ENCODE results near the gene TMEM248. TPM values are rescaled to one million over a fixed set of nuclear protein-coding genes. Genes with fewer than 3 reads are reported as not detected.

TMEM248 gene
- total and polyA plus RNA-seq, 2 of the 8 experiments (the other 6 are each of a cell fraction or from before 2014, with no cell fraction given) = 63.6 to 126 TPM

DNA sequence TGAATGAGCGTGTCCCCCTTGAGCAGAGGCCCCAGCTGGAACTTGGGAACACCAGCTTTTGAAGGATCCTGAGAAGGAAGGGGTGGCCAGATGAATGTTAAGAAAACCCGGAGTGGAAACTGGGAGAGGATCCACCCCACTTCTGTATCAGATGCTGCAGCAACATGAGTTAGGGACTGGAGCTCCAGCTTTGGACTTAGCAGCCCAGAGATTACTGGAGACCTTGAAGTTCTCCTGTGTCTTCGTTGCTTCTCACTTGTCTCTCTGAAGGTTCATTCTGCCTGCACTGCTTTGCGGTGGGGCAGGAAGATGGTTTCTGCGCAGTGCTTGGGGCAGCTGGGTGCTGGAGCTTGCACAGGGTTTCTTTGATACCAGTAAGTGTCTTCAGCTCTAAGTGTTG, 9.3 kb downstream of the TMEM248 start:
- Histone ChIP-seq H2AFZ (ENCODE audit: low read length) (no peak overlapping the region), H3K14ac (ENCODE audit: insufficient read length) (no peak overlapping the region), H3K27ac (ENCODE audit: low read depth, low read length) (no peak overlapping the region), H2BK20ac (ENCODE audit: low read length) (no peak overlapping the region), H3K56ac (replicated peaks; ENCODE audit: insufficient read length, low read depth, low read length) (no peak overlapping the region), H4K91ac (replicated peaks; ENCODE audit: insufficient read length, low read length) (no peak overlapping the region), H3K79me1 (ENCODE audit: low read depth, low read length) (peaks cover 10% of the 10 kb centered on the region), H2AK5ac (ENCODE audit: low read depth, low read length) (no peak overlapping the region), H4K5ac (ENCODE audit: insufficient read length, low read depth, low read length) (no peak overlapping the region), H3K23ac (ENCODE audit: insufficient read length) (no peak overlapping the region), H3K27me3 (replicated peaks in 1 of 4; ENCODE audit: control insufficient read depth in 3 of 4, extremely low read depth in 1 of 4, insufficient read depth in 3 of 4, low read length in 3 of 4) (no peaks in the 10 kb centered on the region), H3K4me1 (replicated peaks in 1 of 4; ENCODE audit: control insufficient read depth in 3 of 4, insufficient read depth in 4 of 4, low read length in 3 of 4) (peaks cover 3 to 8% (median 4%) of the 10 kb centered on the region in 4 experiments; a peak in 6 of 7 replicates), H3K23me2 (ENCODE audit: low read depth, low read length) (no peaks in the 10 kb centered on the region), H2BK5ac (ENCODE audit: low read depth, low read length) (peak overlapping the region; percentile 71; the same call in 1 of the 2 replicates), H3K4me2 (ENCODE audit: insufficient read depth in 1 of 2, low read depth in 2 of 2, low read length in 2 of 2) (peak overlapping the region; percentile 38 to 50), H2BK120ac (replicated peaks; ENCODE audit: low read depth, low read length) (no peak overlapping the region), H3K79me2 (ENCODE audit: control insufficient read depth in 1 of 2, insufficient read depth in 2 of 2, low read length in 2 of 2) (peaks cover 2 to 93% of the 10 kb centered on the region in 2 experiments), H3K9me3 (ENCODE audit: insufficient read depth in 2 of 2, low read depth in 1 of 2, low read length in 1 of 2) (no peaks in the 10 kb centered on the region), H3K4ac (replicated peaks; ENCODE audit: insufficient read length, low read depth, low read length) (no peak overlapping the region), H3K36me3 (ENCODE audit: control insufficient read depth in 2 of 4, insufficient read depth in 4 of 4, low read length in 3 of 4) (peaks cover 0 to under 1% (median 0%) of the 10 kb centered on the region in 4 experiments; a peak in 2 of 8 replicates), H4K20me1 (replicated peaks in 1 of 2; ENCODE audit: control insufficient read depth in 1 of 2, insufficient read depth in 2 of 2, low read length in 2 of 2) (peaks cover 4 to 11% of the 10 kb centered on the region in 2 experiments), H2BK12ac (ENCODE audit: low read depth, low read length) (no peak overlapping the region), H3K18ac (ENCODE audit: extremely low read depth, low read length) (no peak overlapping the region), H3K4me3 (ENCODE audit: extremely low read depth in 1 of 4, insufficient read depth in 2 of 4, low read depth in 3 of 4, low read length in 4 of 4) (peak overlapping the region; percentile 8 to 44 (median 21); a peak in 5 of 8 replicates), H4K8ac (ENCODE audit: extremely low read depth, insufficient read depth, low read length) (no peak overlapping the region), H3K9ac (replicated peaks in 1 of 4; ENCODE audit: extremely low read depth in 1 of 4, low read depth in 3 of 4, low read length in 3 of 4) (no peak overlapping the region), H2BK15ac (ENCODE audit: low read length) (no peak overlapping the region)
- FAIRE-seq (no peak), DNase-seq (ENCODE audit: low read depth in 1 of 2, low spot score in 2 of 2) (peak; percentile 34 to 57)
- ChIA-PET CTCF (ENCODE audit: partially characterized antibody) (interaction anchor here (0.6 to 1.5 kb wide), 4 partner anchors 12 to 34 kb away, joined by 3 to 4 read pairs (median 3); no protein-coding TSS in a partner anchor), POLR2A (ENCODE audit: partially characterized antibody) (interaction anchor here (2.0 kb wide), 1 partner anchor 9 kb away, joined by 8 read pairs; the partner anchor contains the start of gene TMEM248)
- WGBS, 2 experiments (ENCODE audit: extremely low coverage in 1 of 2, insufficient coverage in 1 of 2, insufficient read length in 1 of 2, insufficient replicate concordance in 2 of 2, low coverage in 1 of 2, low lambda C conversion rate in 2 of 2, missing lambda C conversion rate in 1 of 2) = 57% methylated on average over 5 of the region's 5 CpGs; no CpG with 5 or more reads in 1 of the 2 experiments
- no peak for TF ChIP-seq NRF1 (IDR thresholded peaks at IDR 0.05; ENCODE audit: low read depth, low read length)
- TF ChIP-seq TEAD4 (IDR thresholded peaks at IDR 0.05; ENCODE audit: low read depth, low read length) = no peak
- no peak for TF ChIP-seq PHF8 (conservative IDR thresholded peaks at IDR 0.05; ENCODE audit: low read depth, low read length)
- 0 out of 2 replicates have a peak, but pooled peaks have one; percentile 17 for TF ChIP-seq JUN (IDR thresholded peaks at IDR 0.05; ENCODE audit: low read depth, low read length)
- TF ChIP-seq EGR1 (IDR thresholded peaks at IDR 0.05; ENCODE audit: borderline replicate concordance, low read depth, low read length) = peak; percentile 77; the same call in 1 of the 2 replicates
- TF ChIP-seq, protein P1, sequence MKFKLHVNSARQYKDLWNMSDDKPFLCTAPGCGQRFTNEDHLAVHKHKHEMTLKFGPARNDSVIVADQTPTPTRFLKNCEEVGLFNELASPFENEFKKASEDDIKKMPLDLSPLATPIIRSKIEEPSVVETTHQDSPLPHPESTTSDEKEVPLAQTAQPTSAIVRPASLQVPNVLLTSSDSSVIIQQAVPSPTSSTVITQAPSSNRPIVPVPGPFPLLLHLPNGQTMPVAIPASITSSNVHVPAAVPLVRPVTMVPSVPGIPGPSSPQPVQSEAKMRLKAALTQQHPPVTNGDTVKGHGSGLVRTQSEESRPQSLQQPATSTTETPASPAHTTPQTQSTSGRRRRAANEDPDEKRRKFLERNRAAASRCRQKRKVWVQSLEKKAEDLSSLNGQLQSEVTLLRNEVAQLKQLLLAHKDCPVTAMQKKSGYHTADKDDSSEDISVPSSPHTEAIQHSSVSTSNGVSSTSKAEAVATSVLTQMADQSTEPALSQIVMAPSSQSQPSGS (IDR thresholded peaks at IDR 0.05; ENCODE audit: low read length) = 0 out of 2 replicates have a peak, but pooled peaks have one; percentile 39
- peak; percentile 100 for TF ChIP-seq SP1 (IDR thresholded peaks at IDR 0.05; ENCODE audit: low read depth, low read length)
- no peak for TF ChIP-seq SP4 (IDR thresholded peaks at IDR 0.05; ENCODE audit: low read length)
- no peak for TF ChIP-seq KDM1A (IDR thresholded peaks at IDR 0.05; ENCODE audit: borderline replicate concordance, low read length)
- TF ChIP-seq SIN3A (conservative IDR thresholded peaks at IDR 0.05 in 1 of 2, IDR thresholded peaks at IDR 0.05 in 1 of 2; ENCODE audit: low read depth in 1 of 2, low read length in 2 of 2) = peak; percentile 43 to 71; a peak in 2 of 4 replicates
- TF ChIP-seq EP300 (IDR thresholded peaks at IDR 0.05; ENCODE audit: borderline replicate concordance in 1 of 2, low read depth in 2 of 2, low read length in 2 of 2) = peak in 1 of 2 experiments; percentile 56; a peak in 1 of 3 replicates

Measured in H1 (cell line).